Endothelial cell of umbilical vein (primary cell): ENCODE data around the gene BLOC1S6. TPM values are rescaled to one million over a fixed set of nuclear protein-coding genes. Genes with fewer than 3 reads are reported as not detected.

Experiments
- BruUV-seq: library from RNA; stranded (reverse); fragments of 400-500 nt; replicated peaks from 2 replicates; lab custom pipeline; 2021; lab: Mats Ljungman, UMichigan
- CTCF ChIA-PET: fragments of 300-600, 350-600 bp; sonication (Branson Sonifier 250); formaldehyde crosslinking; loops from one replicate; lab custom pipeline; 2021; ENCODE audit warnings: antibody characterized with exemption, inconsistent platforms; lab: Charles Lee
- POLR2A ChIA-PET: fragments of 300-600, 350-600 bp; sonication (Branson Sonifier 250); formaldehyde crosslinking; loops from one replicate; lab custom pipeline; 2021; ENCODE audit warnings: antibody characterized with exemption, inconsistent platforms; lab: Charles Lee
- DNase-seq: peaks from one replicate; pipeline ENCODE4 v3.0.0-alpha.2; 2011; ENCODE audit warnings: low read depth, low spot score
- FAIRE-seq: peaks from 2 replicates; lab custom pipeline; 2011; peaks lifted over from hg19 to GRCh38; lab: Jason Lieb, UNC
- H2AFZ ChIP-seq: 2 replicates; pipeline ENCODE4 v1.6.0; 2012; ENCODE audit warnings: low read depth, low read length, control low read depth, inconsistent platforms
- H3K27ac ChIP-seq: 2 replicates; pipeline ENCODE4 v1.5.1; 2011; ENCODE audit warnings: low read depth, mild to moderate bottlenecking, control low read depth, low read length, moderate library complexity; ENCODE audit not compliant: insufficient read depth
- H3K27me3 ChIP-seq, 2 experiments: 2 replicates each; pipeline versions ENCODE4 v1.6.0 to v1.6.1; 2011; ENCODE audit warnings: low read length in 2 of 2, mixed read lengths in 1 of 2; ENCODE audit not compliant: control insufficient read depth in 2 of 2, insufficient read depth in 2 of 2
- H3K36me3 ChIP-seq, 2 experiments: 2 replicates in 1 of 2; 3 replicates in 1 of 2; pipeline ENCODE4 v1.5.1; 2011; ENCODE audit warnings: low read length in 2 of 2, mild to moderate bottlenecking in 1 of 2, moderate library complexity in 1 of 2; ENCODE audit not compliant: control insufficient read depth in 2 of 2, insufficient read depth in 2 of 2; ENCODE audit errors: extremely low read depth in 1 of 2
- H3K4me1 ChIP-seq: 3 replicates; pipeline ENCODE4 v1.5.1; 2011; ENCODE audit warnings: mild to moderate bottlenecking, low read length; ENCODE audit not compliant: control insufficient read depth, insufficient read depth; ENCODE audit errors: extremely low read depth
- H3K4me2 ChIP-seq: 2 replicates; pipeline ENCODE4 v1.6.1; 2011; ENCODE audit warnings: low read length, control low read depth, mixed read lengths; ENCODE audit not compliant: insufficient read depth
- H3K4me3 ChIP-seq, 3 experiments: fragments of 200-600 bp in 1 of 3; sonication (generic), shearing (Covaris generic) in 1 of 3; replicated peaks in 1 of 3; 2 replicates each; pipeline ENCODE4 v1.5.1; 2011 to 2016; ENCODE audit warnings: control low read depth in 3 of 3, low read length in 3 of 3, mild to moderate bottlenecking in 2 of 3, inconsistent platforms in 1 of 3, low read depth in 1 of 3, moderate library complexity in 1 of 3; ENCODE audit not compliant: insufficient read depth in 1 of 3
- H3K79me2 ChIP-seq: 2 replicates; pipeline ENCODE4 v1.6.0; 2012; ENCODE audit warnings: low read length, inconsistent platforms; ENCODE audit not compliant: control insufficient read depth, insufficient read depth
- H3K9ac ChIP-seq: replicated peaks from 2 replicates; pipeline ENCODE3; 2011; ENCODE audit warnings: low read length, control low read depth; ENCODE audit not compliant: insufficient read depth; ENCODE audit errors: extremely low read depth
- H3K9me1 ChIP-seq: replicated peaks from 3 replicates; pipeline ENCODE4 v1.6.0; 2011; ENCODE audit warnings: mild to moderate bottlenecking, low read length; ENCODE audit not compliant: control insufficient read depth, insufficient read depth; ENCODE audit errors: extremely low read depth
- H3K9me3 ChIP-seq: replicated peaks from 2 replicates; pipeline ENCODE4 v1.5.1; 2012; ENCODE audit warnings: low read length, inconsistent platforms; ENCODE audit not compliant: control insufficient read depth, insufficient read depth
- H4K20me1 ChIP-seq: replicated peaks from 2 replicates; pipeline ENCODE3; 2011; ENCODE audit warnings: mild to moderate bottlenecking, low read length; ENCODE audit not compliant: control insufficient read depth, insufficient read depth; ENCODE audit errors: extremely low read depth
- EZH2 ChIP-seq: IDR thresholded peaks from 2 replicates; pipeline ENCODE4 v1.6.1; 2012; ENCODE audit warnings: borderline replicate concordance, low read depth, mild to moderate bottlenecking, moderate library complexity, low read length, inconsistent platforms; ENCODE audit not compliant: severe bottlenecking
- FOS ChIP-seq: IDR thresholded peaks from 2 replicates; pipeline ENCODE4 v1.6.1; 2011; ENCODE audit warnings: mild to moderate bottlenecking, low read length, moderate library complexity, borderline replicate concordance; ENCODE audit not compliant: insufficient read depth
- GATA2 ChIP-seq: IDR thresholded peaks from 2 replicates; pipeline ENCODE4 v1.7.0; 2011; ENCODE audit warnings: low read depth, mild to moderate bottlenecking, moderate library complexity, mixed read lengths, low read length; ENCODE audit not compliant: insufficient read length, insufficient read depth
- JUN ChIP-seq: IDR thresholded peaks from 2 replicates; pipeline ENCODE4 v1.6.1; 2011; ENCODE audit warnings: borderline replicate concordance, low read depth; ENCODE audit not compliant: insufficient read length, insufficient read depth
- MYC ChIP-seq: IDR thresholded peaks from one replicate; pipeline ENCODE4 v1.6.1; 2011; ENCODE audit warnings: mild to moderate bottlenecking, low read depth, low read length
- POLR2A ChIP-seq: IDR thresholded peaks from 2 replicates; pipeline ENCODE4 v1.6.1; 2012; ENCODE audit warnings: low read depth, mild to moderate bottlenecking, control low read depth, low read length
- POLR2AphosphoS5 ChIP-seq: IDR thresholded peaks from 2 replicates; pipeline ENCODE4 v1.6.1; 2012; ENCODE audit warnings: low read depth, mild to moderate bottlenecking, control low read depth, low read length, moderate library complexity; ENCODE audit not compliant: insufficient read depth
- dilution Hi-C: fragments of 300-500 bp; cut with MboI; formaldehyde crosslinking; loops from one replicate; pipeline ENCODE4 v1.15.0; 2019; ENCODE audit warnings: low sequenced_read_pairs; ENCODE audit not compliant: extremely low pct_ligation_motif_present
- intact Hi-C: fragments of 100-400 bp; cut with micrococcal nuclease; formaldehyde crosslinking; loops from one replicate; pipeline ENCODE4 v1.10.0; 2022
- polyA plus RNA-seq, 4 experiments: library from polyadenylated mRNA; depleted of rRNA in 3 of 4; stranded (reverse) in 3 of 4; unstranded in 1 of 4; fragments of >200 nt; gene quantifications; 2 replicates each; pipeline versions ENCODE4 v1.2.1 to v1.2.3, GENCODE V29; 2011 to 2012; ENCODE audit warnings: missing spikeins in 1 of 4
- total RNA-seq: library from RNA; stranded (reverse); gene quantifications from 2 replicates; pipeline ENCODE4 v1.2.3, GENCODE V29; 2021
- TF ChIP-seq, protein P1 (sequence below): IDR thresholded peaks from 2 replicates; pipeline ENCODE4 v1.6.1; 2011; ENCODE audit not compliant: insufficient read depth, insufficient read length
- TF ChIP-seq, protein P2 (sequence below), 2 donors: IDR thresholded peaks; 1 replicate in 1 of 2; 2 replicates in 1 of 2; pipeline ENCODE4 v1.5.1; 2011; ENCODE audit warnings: low read length in 2 of 2, mild to moderate bottlenecking in 2 of 2, moderate library complexity in 2 of 2, control low read depth in 1 of 2, inconsistent platforms in 1 of 2, low read depth in 1 of 2; ENCODE audit not compliant: insufficient read depth in 1 of 2; ENCODE audit errors: extremely low read depth in 1 of 2

Gene BLOC1S6
- total and polyA plus RNA-seq, 2 donors (not counting 3 experiments of a cell fraction or from before 2014, with no cell fraction given): 8.2 to 39.2 TPM

DNA sequence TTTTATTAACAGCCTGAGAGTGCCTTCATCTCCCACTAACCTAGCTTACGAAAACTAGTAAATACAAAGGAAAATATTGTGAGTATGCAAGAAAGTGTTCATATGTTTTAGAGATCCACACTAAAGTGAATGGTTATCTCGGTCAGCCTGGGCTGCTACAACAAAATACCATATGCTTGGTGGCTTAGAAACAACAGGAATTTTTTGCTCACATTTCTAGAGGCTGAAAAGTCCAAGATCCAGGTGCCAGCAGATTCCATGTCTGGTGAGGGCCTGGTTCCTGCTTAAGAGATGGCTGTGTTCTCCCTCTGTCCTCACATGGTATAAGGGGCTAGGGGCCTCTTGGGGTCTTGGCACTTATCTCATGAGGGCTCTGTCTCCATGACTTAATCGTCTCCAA is 44.1 kb upstream of the BLOC1S6 start:
- no peak overlapping the region for H3K27ac ChIP-seq
- no peak overlapping the region for H3K4me2 ChIP-seq
- intact Hi-C loops (no loop called here), dilution Hi-C loops (no loop called here)
- no peaks in the 10 kb centered on the region for H3K9me1 ChIP-seq
- no peaks in the 10 kb centered on the region for H3K9me3 ChIP-seq
- no peak for TF ChIP-seq MYC
- TF ChIP-seq FOS: no peak
- TF ChIP-seq EZH2: no peak
- TF ChIP-seq JUN: no peak
- TF ChIP-seq, protein P1, sequence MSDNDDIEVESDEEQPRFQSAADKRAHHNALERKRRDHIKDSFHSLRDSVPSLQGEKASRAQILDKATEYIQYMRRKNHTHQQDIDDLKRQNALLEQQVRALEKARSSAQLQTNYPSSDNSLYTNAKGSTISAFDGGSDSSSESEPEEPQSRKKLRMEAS: no peak
- no peak for TF ChIP-seq POLR2AphosphoS5
- no peak for TF ChIP-seq GATA2
- TF ChIP-seq, protein P2, sequence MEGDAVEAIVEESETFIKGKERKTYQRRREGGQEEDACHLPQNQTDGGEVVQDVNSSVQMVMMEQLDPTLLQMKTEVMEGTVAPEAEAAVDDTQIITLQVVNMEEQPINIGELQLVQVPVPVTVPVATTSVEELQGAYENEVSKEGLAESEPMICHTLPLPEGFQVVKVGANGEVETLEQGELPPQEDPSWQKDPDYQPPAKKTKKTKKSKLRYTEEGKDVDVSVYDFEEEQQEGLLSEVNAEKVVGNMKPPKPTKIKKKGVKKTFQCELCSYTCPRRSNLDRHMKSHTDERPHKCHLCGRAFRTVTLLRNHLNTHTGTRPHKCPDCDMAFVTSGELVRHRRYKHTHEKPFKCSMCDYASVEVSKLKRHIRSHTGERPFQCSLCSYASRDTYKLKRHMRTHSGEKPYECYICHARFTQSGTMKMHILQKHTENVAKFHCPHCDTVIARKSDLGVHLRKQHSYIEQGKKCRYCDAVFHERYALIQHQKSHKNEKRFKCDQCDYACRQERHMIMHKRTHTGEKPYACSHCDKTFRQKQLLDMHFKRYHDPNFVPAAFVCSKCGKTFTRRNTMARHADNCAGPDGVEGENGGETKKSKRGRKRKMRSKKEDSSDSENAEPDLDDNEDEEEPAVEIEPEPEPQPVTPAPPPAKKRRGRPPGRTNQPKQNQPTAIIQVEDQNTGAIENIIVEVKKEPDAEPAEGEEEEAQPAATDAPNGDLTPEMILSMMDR (IDR thresholded peaks at IDR 0.05; ENCODE audit: extremely low read depth in 1 of 2, insufficient read depth in 1 of 2, low read depth in 1 of 2, low read length in 2 of 2): no peak
- no peak for TF ChIP-seq POLR2A
- ChIA-PET POLR2A (no interaction called here), CTCF (no interaction called here)
- no peaks in the 10 kb centered on the region for H3K79me2 ChIP-seq
- no peak overlapping the region for H3K4me3 ChIP-seq
- BruUV-seq: no TSS peak
- FAIRE-seq (no peak), DNase-seq (no peak)
- no peak overlapping the region for H2AFZ ChIP-seq
- H3K27me3 ChIP-seq: no peaks in the 10 kb centered on the region
- no peaks in the 10 kb centered on the region for H3K4me1 ChIP-seq
- H3K9ac ChIP-seq: no peak overlapping the region
- H3K36me3 ChIP-seq: no peaks in the 10 kb centered on the region
- H4K20me1 ChIP-seq: no peaks in the 10 kb centered on the region
